Dedifferentiated amniotic fluid mesenchymal stem cell (primary cell): ENCODE results near the gene FNDC5.
"Not testable (repeated sequence)": the region's sequence is repeated elsewhere in the genome, so short reads cannot be mapped to it uniquely, and the experiment has no call there.

ENCODE experiments used
- DNase-seq: peaks from one replicate; pipeline ENCODE4 v3.0.0-alpha.2; 2016; ENCODE audit errors: extremely low spot score

FNDC5 gene

GRCh38 chr1:32870615-32871363 lies at the start of gene FNDC5:
Gene FNDC5 (minus strand): TSS chr1:32870912.
- DNase-seq: no peak

GRCh38 chr1:32919811-32920733 lies 49.4 kb upstream of the FNDC5 start:
- peak; percentile 74 for DNase-seq

- DNase-seq: no peak
Measured at GRCh38 chr1:32918179-32918578, 47.5 kb upstream of the FNDC5 start.

- DNase-seq: no peak
Measured at GRCh38 chr1:32917521-32917920, 46.8 kb upstream of the FNDC5 start.

- DNase-seq: no peak
Measured at GRCh38 chr1:32915766-32916706, 45.3 kb upstream of the FNDC5 start.

DNA sequence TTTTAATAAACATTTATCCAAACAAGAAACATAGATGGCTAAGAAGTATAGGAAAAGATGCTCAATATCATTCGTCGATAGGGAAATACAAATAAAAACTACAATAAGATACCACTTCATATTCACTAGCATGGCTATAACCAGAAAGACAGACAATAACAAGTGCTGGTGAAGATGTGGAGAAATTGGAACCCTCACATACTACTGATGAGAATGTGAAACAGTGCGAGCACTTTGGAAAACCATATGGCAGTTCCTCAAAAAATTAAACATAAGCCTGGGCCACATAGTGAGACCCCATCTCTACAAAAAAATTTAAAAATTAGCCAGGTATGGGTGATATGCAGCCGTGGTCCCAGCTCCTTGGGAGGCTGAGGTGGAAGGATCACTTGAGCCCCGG lies 39.6 kb upstream of the FNDC5 start:
- no peak for DNase-seq

- DNase-seq: no peak
Measured at GRCh38 chr1:32907435-32907834, 36.7 kb upstream of the FNDC5 start.

- no peak for DNase-seq
Measured at GRCh38 chr1:32906654-32907053, 35.9 kb upstream of the FNDC5 start.

GRCh38 chr1:32905588-32905987 lies 34.9 kb upstream of the FNDC5 start:
- DNase-seq: not testable (repeated sequence)

- DNase-seq: no peak
Measured at GRCh38 chr1:32904797-32905196, 34.1 kb upstream of the FNDC5 start.

DNA sequence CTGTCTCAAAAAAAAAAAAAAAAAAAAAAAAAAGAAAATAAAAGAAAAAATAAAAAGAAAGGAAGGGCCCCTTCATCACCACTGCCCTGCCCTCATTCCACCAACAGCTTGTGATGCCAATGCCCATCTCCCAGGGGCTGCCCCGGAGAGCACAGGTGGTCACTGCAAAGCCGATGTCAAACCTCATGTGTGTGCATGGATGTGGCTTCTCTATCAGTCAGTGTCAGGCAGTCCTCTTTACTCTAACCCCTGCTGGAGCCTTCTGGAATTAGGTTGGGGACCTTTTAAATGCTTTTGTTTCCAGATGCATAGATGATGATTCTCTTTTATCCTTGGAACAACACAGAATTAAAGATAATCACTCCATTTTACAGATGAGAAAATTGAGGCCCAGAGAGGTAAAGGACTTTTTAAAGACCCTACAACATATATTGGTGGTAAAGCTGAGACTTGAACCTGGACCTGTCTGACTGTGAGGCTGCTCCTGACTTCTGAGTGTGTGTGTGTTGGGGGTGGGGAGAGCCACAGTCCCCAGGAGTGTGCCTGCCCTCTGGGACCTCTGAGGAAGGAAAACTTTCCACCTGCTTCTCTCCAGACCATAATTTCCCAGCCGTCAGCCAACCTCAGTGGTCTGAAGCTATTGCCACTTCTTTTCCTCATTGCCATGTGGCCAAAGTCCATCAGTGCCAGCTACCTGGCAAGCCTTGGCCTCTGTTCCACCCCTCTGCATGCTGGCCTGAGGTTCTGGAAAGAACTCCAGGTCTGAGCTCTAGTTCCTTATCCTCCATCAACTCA lies 33.5 kb upstream of the FNDC5 start:
- no peak for DNase-seq

GRCh38 chr1:32902535-32902920 lies 31.8 kb upstream of the FNDC5 start:
- DNase-seq: no peak

GRCh38 chr1:32901823-32902534 lies 31.3 kb upstream of the FNDC5 start:
- DNase-seq: no peak

- DNase-seq: no peak
Measured at GRCh38 chr1:32900956-32901822, 30.5 kb upstream of the FNDC5 start, which contains the start of gene TMEM54. Gene TMEM54 (minus strand): TSS chr1:32901389. CDS start chr1:32901238, 151 bp downstream.

GRCh38 chr1:32900371-32900955 lies 29.8 kb upstream of the FNDC5 start:
- no peak for DNase-seq

DNA sequence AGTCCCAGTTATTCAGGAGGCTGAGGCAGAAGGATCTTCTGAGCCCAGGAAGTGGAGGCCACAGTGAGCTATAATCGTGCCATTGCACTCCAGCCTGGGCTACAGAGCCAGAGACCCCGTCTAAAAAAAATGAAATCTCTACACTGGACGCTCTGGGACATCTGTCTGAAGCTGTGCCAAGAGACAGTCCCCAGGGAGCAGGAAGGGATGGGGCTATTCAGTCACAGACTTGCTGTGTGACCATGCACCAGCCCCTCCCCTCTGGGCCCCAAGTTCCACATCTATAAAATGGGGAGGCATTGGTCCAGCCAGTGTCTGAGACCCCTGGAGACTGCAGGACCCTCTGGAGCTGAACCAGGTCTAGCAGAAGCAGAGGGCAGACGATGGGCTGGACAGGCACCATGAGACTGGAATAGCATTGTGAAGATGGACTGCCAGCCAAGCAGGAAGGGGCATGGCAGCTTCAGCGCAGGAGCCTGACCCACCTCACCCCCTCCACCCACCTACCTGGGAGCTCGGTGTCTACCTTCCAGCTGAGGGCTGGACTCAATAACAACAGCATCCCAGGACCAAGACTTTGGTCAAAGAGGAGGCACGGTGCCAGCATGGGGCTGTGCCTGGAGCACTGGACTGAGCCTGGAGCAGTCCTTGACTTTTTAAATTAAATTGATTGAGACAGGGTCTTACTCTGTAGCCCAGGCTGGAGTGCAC lies 29.0 kb upstream of the FNDC5 start:
- no peak for DNase-seq

DNA sequence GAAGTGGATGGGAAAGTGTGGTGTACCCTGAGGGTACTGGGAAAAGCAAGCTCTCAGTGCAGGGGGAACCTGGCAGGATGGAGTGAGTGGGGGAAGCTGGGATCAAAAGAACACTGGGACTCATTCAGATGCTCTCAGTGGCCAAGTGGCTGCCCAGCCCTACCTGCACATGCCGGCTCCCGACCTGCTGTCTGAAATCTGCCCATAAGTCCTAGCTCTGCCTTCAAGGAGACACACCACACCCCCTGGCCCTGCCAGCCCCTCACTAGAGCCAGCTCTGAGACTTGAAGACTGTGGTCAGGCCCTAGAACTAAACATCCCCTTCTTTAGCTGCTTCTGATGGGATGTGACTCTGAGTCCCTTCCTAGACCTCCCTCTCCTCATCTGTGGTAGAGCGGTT lies 28.2 kb upstream of the FNDC5 start:
- DNase-seq: no peak

- DNase-seq: no peak
Measured at GRCh38 chr1:32898056-32898455, 27.3 kb upstream of the FNDC5 start.
